Measurements from ENCODE around the gene PPP6R2.

The PPP6R2 gene

GRCh38 chr22:50473855-50474671 is 130.9 kb downstream of the PPP6R2 start:
- peak; percentile 60 to 72 for DNase-seq

GRCh38 chr22:50474710-50475651 is 131.9 kb downstream of the PPP6R2 start, which contains the start of gene SBF1:
TSS of gene SBF1 (minus strand) at chr22:50475035. CDS start at chr22:50474840, 195 bp downstream.
- DNase-seq = peak; percentile 91 to 93

GRCh38 chr22:50475652-50476002 is 132.5 kb downstream of the PPP6R2 start:
- no peak for DNase-seq

GRCh38 chr22:50476868-50477267 is 133.7 kb downstream of the PPP6R2 start:
- no peak for DNase-seq

- DNase-seq = no peak
These were observed 134.8 kb downstream of the PPP6R2 start for GRCh38 chr22:50477923-50478322.

GRCh38 chr22:50479721-50480120 is 136.6 kb downstream of the PPP6R2 start:
- DNase-seq = no peak

GRCh38 chr22:50481045-50481439 is 137.9 kb downstream of the PPP6R2 start:
- no peak for DNase-seq

GRCh38 chr22:50481440-50482106 is 138.4 kb downstream of the PPP6R2 start, which contains the start of gene ADM2:
TSS of gene ADM2 (plus strand) at chr22:50481543. CDS start at chr22:50481848, 305 bp downstream.
- DNase-seq = peak; percentile 73 to 79

- no peak for DNase-seq
These were observed 139.3 kb downstream of the PPP6R2 start for GRCh38 chr22:50482107-50483074.

GRCh38 chr22:50483106-50483505 is 140.0 kb downstream of the PPP6R2 start:
- DNase-seq = no peak

- DNase-seq = no peak
These were observed 140.4 kb downstream of the PPP6R2 start for GRCh38 chr22:50483556-50483955.

GRCh38 chr22:50483977-50484853 is 141.1 kb downstream of the PPP6R2 start:
- no peak for DNase-seq

- DNase-seq = no peak
These were observed 142.3 kb downstream of the PPP6R2 start for GRCh38 chr22:50485221-50486131.

GRCh38 chr22:50486561-50487289 is 143.6 kb downstream of the PPP6R2 start, which contains the start of gene MIOX:
TSS of gene MIOX (plus strand) at chr22:50486859. CDS start at chr22:50486898, 39 bp downstream.
- DNase-seq = no peak

GRCh38 chr22:50487290-50488005 is 144.3 kb downstream of the PPP6R2 start:
- DNase-seq = no peak

- no peak for DNase-seq
These were observed 145.0 kb downstream of the PPP6R2 start for GRCh38 chr22:50488006-50488677.

GRCh38 chr22:50488886-50489285 is 145.8 kb downstream of the PPP6R2 start:
- DNase-seq = no peak

Measured in activated T-cell treated with anti-CD3 and anti-CD28 coated beads, Interleukin-2, amount 50 U/mL, for 48 hours (primary cell).